Uterus (tissue), 2 donors: ENCODE results near the gene VWA3B.

Experiments used
- CTCF ChIP-seq, 4 experiments: fragments of 200-600 bp in 2 of 4; fragments of 450-650 bp in 2 of 4; sonication (generic) in 2 of 4; IDR thresholded peaks; one replicate each; pipeline ENCODE4 v1.5.1; 2016 to 2019; ENCODE audit warnings: antibody characterized with exemption in 4 of 4, mild to moderate bottlenecking in 2 of 4, moderate library complexity in 1 of 4
- POLR2A ChIP-seq, 2 donors: fragments of 450-650 bp; IDR thresholded peaks; one replicate each; pipeline ENCODE4 v1.6.1; 2016; ENCODE audit warnings: antibody characterized with exemption in 2 of 2, mild to moderate bottlenecking in 1 of 2, moderate library complexity in 1 of 2

DNA sequence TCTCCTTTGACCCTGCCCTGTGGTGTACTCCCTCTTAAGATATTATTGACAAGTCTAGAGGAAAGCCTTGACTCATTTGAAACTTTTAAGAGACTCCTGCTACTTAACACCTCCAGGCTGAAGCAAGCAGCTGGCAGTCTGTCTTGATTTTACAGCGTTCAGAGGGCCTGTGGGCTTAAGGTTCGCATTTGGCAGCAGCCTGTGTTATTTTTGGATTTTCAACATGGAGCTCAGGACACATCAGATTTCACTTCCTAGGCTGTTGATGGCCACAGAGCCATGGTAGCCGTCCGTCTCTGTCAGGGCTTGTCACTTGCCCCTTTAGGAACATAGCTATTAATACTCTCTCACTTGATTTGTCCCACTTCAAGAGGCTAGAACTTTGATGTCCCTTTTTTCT lies 73.6 kb downstream of the VWA3B start:
- TF ChIP-seq CTCF (IDR thresholded peaks at IDR 0.05) (no peak), POLR2A (IDR thresholded peaks at IDR 0.05) (no peak)
